ENCODE measurements around the gene RING1. TPM values are rescaled to one million over a fixed set of nuclear protein-coding genes. Genes with fewer than 3 reads are reported as not detected.
A peak's percentile ranks its signal among the peaks of the same experiment; 100 is the strongest.

Gene RING1
- total RNA-seq, 1 experiment from 2014 or later: 48.3 TPM

GRCh38 chr6:33161354-33162331 is 46.7 kb upstream of the RING1 start:
- peaks cover 6% of the 10 kb centered on the region for H3K36me3 Mint-ChIP-seq (ENCODE audit: insufficient read depth, unreplicated experiment)
- H3K27ac Mint-ChIP-seq (ENCODE audit: low read depth, unreplicated experiment): peak overlapping the region; percentile 88
- peaks cover 12% of the 10 kb centered on the region for H3K4me1 Mint-ChIP-seq (ENCODE audit: insufficient read depth, unreplicated experiment)
- H3K27me3 Mint-ChIP-seq (ENCODE audit: insufficient read depth, unreplicated experiment): peaks cover 12% of the 10 kb centered on the region
- peak; percentile 62 for DNase-seq (ENCODE audit: unreplicated experiment)
- H3K4me3 Mint-ChIP-seq (ENCODE audit: unreplicated experiment): peak overlapping the region; percentile 85
- no peaks in the 10 kb centered on the region for H3K9me3 Mint-ChIP-seq (ENCODE audit: unreplicated experiment)
- no TSS peak for BruUV-seq (replicated peaks)
- CTCF ChIA-PET: interaction anchor here (0.6 to 4.6 kb wide), 16 partner anchors 11 to 435 kb away, joined by 3 to 17 read pairs (median 4); no protein-coding TSS in a partner anchor
- intact Hi-C loops (cut with micrococcal nuclease): loop anchor here (1.0 to 5.0 kb wide), 2 partner anchors 39 to 87 kb away; no protein-coding TSS in a partner anchor
- POLR2A ChIA-PET: interaction anchor here (0.7 to 2.0 kb wide), 6 partner anchors 36 to 110 kb away, joined by 3 to 8 read pairs (median 4); partner anchors contain the start of genes RPS18 and VPS52
- TF ChIP-seq CTCF (IDR thresholded peaks at IDR 0.05; ENCODE audit: unreplicated experiment): peak; percentile 93

GRCh38 chr6:33163540-33163939 is 44.8 kb upstream of the RING1 start:
- Mint-ChIP-seq H3K27me3 (ENCODE audit: insufficient read depth, unreplicated experiment) (peaks cover 12% of the 10 kb centered on the region), H3K27ac (ENCODE audit: low read depth, unreplicated experiment) (no peak overlapping the region), H3K36me3 (ENCODE audit: insufficient read depth, unreplicated experiment) (peaks cover 6% of the 10 kb centered on the region), H3K4me1 (ENCODE audit: insufficient read depth, unreplicated experiment) (peaks cover 12% of the 10 kb centered on the region), H3K9me3 (ENCODE audit: unreplicated experiment) (no peaks in the 10 kb centered on the region), H3K4me3 (ENCODE audit: unreplicated experiment) (no peak overlapping the region)
- intact Hi-C loops (cut with micrococcal nuclease): loop anchor here (5.0 kb wide), 1 partner anchor 41 kb away; no protein-coding TSS in a partner anchor
- no TSS peak for BruUV-seq (replicated peaks)
- DNase-seq (ENCODE audit: unreplicated experiment): no peak
- POLR2A ChIA-PET: interaction anchor here (0.5 kb wide), 1 partner anchor 28 kb away, joined by 3 read pairs; no protein-coding TSS in a partner anchor
- CTCF ChIA-PET: interaction anchor here (0.6 to 2.6 kb wide), 5 partner anchors 9 to 347 kb away, joined by 3 to 16 read pairs (median 5); no protein-coding TSS in a partner anchor
- no peak for TF ChIP-seq CTCF (IDR thresholded peaks at IDR 0.05; ENCODE audit: unreplicated experiment)

- no peak for DNase-seq (ENCODE audit: unreplicated experiment)
- intact Hi-C loops (cut with micrococcal nuclease): loop anchor here (5.0 kb wide), 1 partner anchor 42 kb away; no protein-coding TSS in a partner anchor
- no peak overlapping the region for H3K4me3 Mint-ChIP-seq (ENCODE audit: unreplicated experiment)
- peaks cover 6% of the 10 kb centered on the region for H3K36me3 Mint-ChIP-seq (ENCODE audit: insufficient read depth, unreplicated experiment)
- H3K9me3 Mint-ChIP-seq (ENCODE audit: unreplicated experiment): no peaks in the 10 kb centered on the region
- no TSS peak for BruUV-seq (replicated peaks)
- no peak overlapping the region for H3K27ac Mint-ChIP-seq (ENCODE audit: low read depth, unreplicated experiment)
- ChIA-PET CTCF (interaction anchor here (0.6 to 2.6 kb wide), 7 partner anchors 9 to 346 kb away, joined by 3 to 16 read pairs (median 4); no protein-coding TSS in a partner anchor), POLR2A (interaction anchor here (0.5 kb wide), 1 partner anchor 28 kb away, joined by 3 read pairs; no protein-coding TSS in a partner anchor)
- peaks cover 12% of the 10 kb centered on the region for H3K4me1 Mint-ChIP-seq (ENCODE audit: insufficient read depth, unreplicated experiment)
- peaks cover 12% of the 10 kb centered on the region for H3K27me3 Mint-ChIP-seq (ENCODE audit: insufficient read depth, unreplicated experiment)
- TF ChIP-seq CTCF (IDR thresholded peaks at IDR 0.05; ENCODE audit: unreplicated experiment): no peak
These were observed 44.1 kb upstream of the RING1 start for GRCh38 chr6:33164176-33164575.

Measured in MCF 10A (cell line).